IMR-90 (cell line): ENCODE measurements around the gene GSTT2. TPM values are rescaled to one million over a fixed set of nuclear protein-coding genes. Genes with fewer than 3 reads are reported as not detected.
"Not testable (repeated sequence)": the region's sequence is repeated elsewhere in the genome, so short reads cannot be mapped to it uniquely, and the experiment has no call there.

Experiments
- ATAC-seq: fragments of 200-7000 bp; cut with Tn5 transposase; 2 replicates; pipeline ENCODE4 v1.9.1; 2020; ENCODE audit warnings: low read depth, mild to moderate bottlenecking, moderate library complexity
- BruUV-seq: library from RNA; stranded (reverse); fragments of 400-500 nt; replicated peaks from 2 replicates; lab custom pipeline; 2021; lab: Mats Ljungman, UMichigan
- CTCF ChIA-PET: fragments of 300-600 bp; formaldehyde crosslinking; extraction: SDS; loops from one replicate; lab custom pipeline; 2021; ENCODE audit warnings: antibody characterized with exemption; lab: Yijun Ruan, JAX
- POLR2A ChIA-PET: fragments of 300-600 bp; sonication (Branson Sonifier 250); formaldehyde crosslinking; loops from one replicate; lab custom pipeline; 2022; ENCODE audit warnings: antibody characterized with exemption; ENCODE audit not compliant: unreplicated experiment; lab: Charles Lee
- DNase-seq: peaks from one replicate; pipeline ENCODE4 v3.0.0; 2013
- H2AFZ ChIP-seq: replicated peaks from 2 replicates; pipeline ENCODE3; 2013; ENCODE audit warnings: low read length, mild to moderate bottlenecking; ENCODE audit not compliant: poor library complexity
- H2AK5ac ChIP-seq: 2 replicates; pipeline ENCODE4 v1.6.1; 2013; ENCODE audit warnings: low read depth, low read length, inconsistent platforms
- H2AK9ac ChIP-seq: replicated peaks from 2 replicates; pipeline ENCODE3; 2013; ENCODE audit warnings: mild to moderate bottlenecking, low read depth, low read length, moderate library complexity; ENCODE audit not compliant: poor library complexity
- H2BK120ac ChIP-seq: 2 replicates; pipeline ENCODE4 v1.6.1; 2013; ENCODE audit warnings: low read depth, low read length, inconsistent platforms
- H2BK15ac ChIP-seq: 3 replicates; pipeline ENCODE4 v1.6.1; 2013; ENCODE audit warnings: low read depth, low read length, inconsistent platforms
- H2BK20ac ChIP-seq: 2 replicates; pipeline ENCODE4 v1.6.1; 2013; ENCODE audit warnings: low read depth, mild to moderate bottlenecking, inconsistent platforms, low read length, moderate library complexity
- H2BK5ac ChIP-seq: 2 replicates; pipeline ENCODE4 v1.6.1; 2013; ENCODE audit warnings: mild to moderate bottlenecking, low read depth, low read length, inconsistent platforms; ENCODE audit not compliant: poor library complexity, severe bottlenecking
- H3K14ac ChIP-seq: replicated peaks from 2 replicates; pipeline ENCODE4 v1.6.1; 2013; ENCODE audit warnings: low read depth, low read length, inconsistent platforms
- H3K18ac ChIP-seq: 2 replicates; pipeline ENCODE4 v1.6.1; 2013; ENCODE audit warnings: low read depth, low read length, control low read depth
- H3K23ac ChIP-seq: 2 replicates; pipeline ENCODE4 v1.6.1; 2013; ENCODE audit warnings: low read depth, low read length, inconsistent platforms
- H3K27ac ChIP-seq: 2 replicates; pipeline ENCODE4 v1.5.1; 2013; ENCODE audit warnings: mild to moderate bottlenecking, control low read depth, low read length; ENCODE audit not compliant: insufficient read depth
- H3K27me3 ChIP-seq: 2 replicates; pipeline ENCODE4 v1.6.1; 2013; ENCODE audit warnings: low read length; ENCODE audit not compliant: control insufficient read depth, insufficient read depth
- H3K36me3 ChIP-seq: 2 replicates; pipeline ENCODE4 v1.6.1; 2013; ENCODE audit warnings: low read length, mixed read lengths; ENCODE audit not compliant: control insufficient read depth, insufficient read depth
- H3K4ac ChIP-seq: 2 replicates; pipeline ENCODE4 v1.6.1; 2013; ENCODE audit warnings: low read depth, low read length, inconsistent platforms
- H3K4me1 ChIP-seq: 2 replicates; pipeline ENCODE4 v1.6.1; 2013; ENCODE audit warnings: low read length, mixed read lengths; ENCODE audit not compliant: control insufficient read depth, insufficient read depth
- H3K4me2 ChIP-seq: 2 replicates; pipeline ENCODE4 v1.6.1; 2013; ENCODE audit warnings: low read depth, mild to moderate bottlenecking, control low read depth, low read length, moderate library complexity
- H3K4me3 ChIP-seq: 2 replicates; pipeline ENCODE4 v1.5.1; 2013; ENCODE audit warnings: low read depth, mild to moderate bottlenecking, control low read depth, low read length, moderate library complexity; ENCODE audit not compliant: insufficient read depth
- H3K56ac ChIP-seq: 2 replicates; pipeline ENCODE4 v1.6.1; 2013; ENCODE audit warnings: low read length, inconsistent platforms; ENCODE audit not compliant: insufficient read depth; ENCODE audit errors: extremely low read depth
- H3K79me1 ChIP-seq, 2 experiments: 2 replicates each; pipeline ENCODE4 v1.6.1; 2013; ENCODE audit warnings: low read length in 2 of 2, inconsistent platforms in 1 of 2, low read depth in 1 of 2
- H3K9ac ChIP-seq: 2 replicates; pipeline ENCODE4 v1.6.1; 2013; ENCODE audit warnings: low read depth, low read length, control low read depth
- H3K9me1 ChIP-seq: 2 replicates; pipeline ENCODE4 v1.6.1; 2013; ENCODE audit warnings: low read length, inconsistent platforms; ENCODE audit not compliant: insufficient read depth
- H3K9me3 ChIP-seq: 2 replicates; pipeline ENCODE4 v1.6.1; 2013; ENCODE audit warnings: low read length; ENCODE audit not compliant: control insufficient read depth, insufficient read depth
- H4K20me1 ChIP-seq: 2 replicates; pipeline ENCODE4 v1.6.1; 2013; ENCODE audit warnings: low read length, inconsistent platforms; ENCODE audit not compliant: insufficient read depth
- H4K5ac ChIP-seq: 2 replicates; pipeline ENCODE4 v1.6.1; 2013; ENCODE audit warnings: mild to moderate bottlenecking, low read depth, low read length, control low read depth
- H4K8ac ChIP-seq, 2 experiments: 2 replicates each; pipeline ENCODE4 v1.6.1; 2013; ENCODE audit warnings: low read depth in 2 of 2, low read length in 2 of 2, control low read depth in 1 of 2, inconsistent platforms in 1 of 2
- H4K91ac ChIP-seq: 2 replicates; pipeline ENCODE4 v1.6.1; 2013; ENCODE audit warnings: low read depth, low read length, inconsistent platforms; ENCODE audit not compliant: insufficient read depth
- MXI1 ChIP-seq: IDR thresholded peaks from 2 replicates; pipeline ENCODE4 v1.6.1; 2012; ENCODE audit warnings: low read depth, mild to moderate bottlenecking, low read length, moderate library complexity, borderline replicate concordance
- WGBS, 2 experiments: methylation state at CpG; one replicate each; pipeline versions ENCODE4 v1.1.5 to v1.1.7; 2013; ENCODE audit warnings: missing lambda C conversion rate in 2 of 2; ENCODE audit not compliant: insufficient read length in 1 of 2; ENCODE audit errors: extremely low coverage in 2 of 2; 5-methylcytosine and 5-hydroxymethylcytosine counted together
- dilution Hi-C: fragments of 300-500 bp; cut with HindIII; formaldehyde crosslinking; loops from one replicate; pipeline ENCODE4 v1.14.3; 2018; ENCODE audit warnings: low sequenced_read_pairs; ENCODE audit not compliant: unreplicated experiment
- in situ Hi-C: fragments of 300-500 bp; cut with MboI; formaldehyde crosslinking; loops from 3 replicates; pipeline ENCODE4 v1.14.3; 2019; ENCODE audit warnings: low sequenced_read_pairs, inconsistent platforms, mixed read lengths
- intact Hi-C: fragments of 100-400 bp; cut with micrococcal nuclease; formaldehyde crosslinking; loops from 2 replicates; pipeline ENCODE4 v1.10.0; 2022
- polyA plus RNA-seq, 3 experiments: library from polyadenylated mRNA; depleted of rRNA; stranded (reverse); fragments of >200 nt; gene quantifications; 2 replicates each; pipeline ENCODE4 v1.2.3, GENCODE V29; 2012; ENCODE audit warnings: low replicate concordance in 1 of 3
- total RNA-seq: library from RNA; depleted of rRNA; stranded (reverse); fragments of >200 nt; gene quantifications from 2 replicates; pipeline ENCODE4 v1.2.3, GENCODE V29; 2012
- TF ChIP-seq, protein P1 (sequence below): fragments of 150-350 bp; IDR thresholded peaks from 2 replicates; pipeline ENCODE4 v1.6.1; 2017; ENCODE audit warnings: mild to moderate bottlenecking, antibody characterized with exemption, low read length, low read depth

The GSTT2 gene
- total and polyA plus RNA-seq, 2 of the 4 experiments (the other 2 are of a cell fraction) = 1.4 to 6.9 TPM

DNA sequence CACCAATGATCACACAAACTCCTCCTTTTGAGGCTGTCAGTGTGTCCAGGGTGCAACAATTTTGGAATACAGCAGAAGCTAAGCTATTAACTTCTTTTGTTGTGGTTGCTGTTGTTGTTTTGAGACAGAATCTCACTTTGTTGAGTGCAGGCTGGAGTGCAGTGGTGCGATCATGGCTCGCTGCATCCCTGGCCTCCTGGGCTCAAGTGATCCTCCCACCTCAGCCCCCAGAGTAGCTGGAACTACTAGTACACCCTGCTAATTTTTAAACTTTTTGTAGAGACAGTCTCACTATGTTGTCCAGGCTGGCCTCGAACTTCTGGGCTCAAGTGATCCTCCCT, 40.9 kb upstream of the GSTT2 start:
- no peaks in the 10 kb centered on the region for H3K4me1 ChIP-seq
- TF ChIP-seq MXI1 = no peak
- TF ChIP-seq, protein P1, sequence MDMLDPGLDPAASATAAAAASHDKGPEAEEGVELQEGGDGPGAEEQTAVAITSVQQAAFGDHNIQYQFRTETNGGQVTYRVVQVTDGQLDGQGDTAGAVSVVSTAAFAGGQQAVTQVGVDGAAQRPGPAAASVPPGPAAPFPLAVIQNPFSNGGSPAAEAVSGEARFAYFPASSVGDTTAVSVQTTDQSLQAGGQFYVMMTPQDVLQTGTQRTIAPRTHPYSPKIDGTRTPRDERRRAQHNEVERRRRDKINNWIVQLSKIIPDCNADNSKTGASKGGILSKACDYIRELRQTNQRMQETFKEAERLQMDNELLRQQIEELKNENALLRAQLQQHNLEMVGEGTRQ = no peak
- no peak overlapping the region for H2AK5ac ChIP-seq
- H2BK5ac ChIP-seq = no peak overlapping the region
- BruUV-seq = no TSS peak
- H2AFZ ChIP-seq = no peak overlapping the region
- H4K20me1 ChIP-seq = no peaks in the 10 kb centered on the region
- ChIA-PET CTCF (no interaction called here), POLR2A (no interaction called here)
- H3K9me1 ChIP-seq = no peaks in the 10 kb centered on the region
- H3K14ac ChIP-seq = no peak overlapping the region
- H3K27ac ChIP-seq = no peak overlapping the region
- H2BK20ac ChIP-seq = no peak overlapping the region
- no peak overlapping the region for H2BK120ac ChIP-seq
- no peak overlapping the region for H4K91ac ChIP-seq
- H3K23ac ChIP-seq = no peak overlapping the region
- H2AK9ac ChIP-seq = no peak overlapping the region
- no peak overlapping the region for H3K9ac ChIP-seq
- dilution Hi-C loops = no loop called here
- no peak overlapping the region for H3K4me3 ChIP-seq
- H3K56ac ChIP-seq = no peak overlapping the region
- intact Hi-C loops = no loop called here
- H3K18ac ChIP-seq = no peak overlapping the region
- H3K9me3 ChIP-seq = no peaks in the 10 kb centered on the region
- no peak overlapping the region for H3K4me2 ChIP-seq
- no peaks in the 10 kb centered on the region for H3K79me1 ChIP-seq
- no peak for DNase-seq
- in situ Hi-C loops = loop anchor here (5.0 kb wide), 1 partner anchor 62 kb away; no protein-coding TSS in a partner anchor
- WGBS, 2 experiments = 92% methylated on average over 2 of the region's 3 CpGs; no CpG with 5 or more reads in 1 of the 2 experiments
- peaks cover 2% of the 10 kb centered on the region; the same call in 1 of the 2 replicates for H3K27me3 ChIP-seq
- H4K5ac ChIP-seq = no peak overlapping the region
- no peak overlapping the region for H2BK15ac ChIP-seq
- no peak overlapping the region for H4K8ac ChIP-seq
- ATAC-seq = no peak
- H3K36me3 ChIP-seq = no peaks in the 10 kb centered on the region
- no peak overlapping the region for H3K4ac ChIP-seq

DNA sequence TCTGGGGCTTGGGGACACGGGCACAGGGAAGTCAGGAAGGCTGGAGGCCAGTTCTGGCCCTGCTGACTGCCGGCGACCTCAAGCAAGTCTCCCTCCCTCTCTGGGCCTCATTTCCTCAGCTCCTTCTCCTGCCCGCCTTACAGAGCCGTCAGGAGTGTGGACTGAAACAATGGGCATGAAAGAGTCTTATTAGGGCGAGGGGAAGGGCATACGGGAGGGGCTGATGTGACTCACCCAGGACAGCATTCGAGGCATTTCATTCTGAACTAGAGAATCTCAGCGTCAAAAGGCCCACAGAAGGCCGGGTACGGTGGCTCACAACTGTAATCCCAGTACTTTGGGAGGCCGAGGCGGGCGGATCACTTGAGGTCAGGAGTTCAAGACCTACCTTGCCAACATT, 39.8 kb upstream of the GSTT2 start:
- H2BK15ac ChIP-seq, BruUV-seq, H3K14ac ChIP-seq, H4K20me1 ChIP-seq, H2BK20ac ChIP-seq, H3K18ac ChIP-seq, H2BK5ac ChIP-seq, CTCF ChIA-PET, H3K9me3 ChIP-seq, H3K9me1 ChIP-seq, H3K4me3 ChIP-seq, H2AK9ac ChIP-seq, H3K27ac ChIP-seq, POLR2A ChIA-PET, in situ Hi-C loops, DNase-seq, H2BK120ac ChIP-seq, H4K8ac ChIP-seq, H3K23ac ChIP-seq, H3K27me3 ChIP-seq, H3K4ac ChIP-seq, H2AFZ ChIP-seq, H4K91ac ChIP-seq, H3K36me3 ChIP-seq, H4K5ac ChIP-seq, H3K4me2 ChIP-seq, H3K79me1 ChIP-seq, dilution Hi-C loops, intact Hi-C loops, H3K9ac ChIP-seq, H2AK5ac ChIP-seq, H3K56ac ChIP-seq, H3K4me1 ChIP-seq: not testable (repeated sequence)
- peak; percentile 46 for ATAC-seq
- no CpG with 5 or more reads among the region's 14 CpGs for WGBS, 2 experiments
